HepG2 (cell line): ENCODE data around the gene SNX30. TPM values are rescaled to one million over a fixed set of nuclear protein-coding genes. Genes with fewer than 3 reads are reported as not detected.
A peak's percentile ranks its signal among the peaks of the same experiment; 100 is the strongest.

ENCODE experiments used
- ARID4A ChIP-seq: sonication (generic); formaldehyde crosslinking; IDR thresholded peaks from 2 replicates; pipeline ENCODE4 v1.5.0; 2020; ENCODE audit warnings: mild to moderate bottlenecking, missing genetic modification reagents, borderline replicate concordance
- FOXK1 ChIP-seq: sonication (generic); formaldehyde crosslinking; IDR thresholded peaks from 2 replicates; pipeline ENCODE4 v1.4.0; 2020; ENCODE audit warnings: low read depth, missing genetic modification reagents, borderline replicate concordance
- FUBP1 ChIP-seq: sonication (generic); formaldehyde crosslinking; IDR thresholded peaks from 2 replicates; pipeline ENCODE4 v1.5.1; 2020; ENCODE audit warnings: missing genetic modification reagents, mild to moderate bottlenecking, borderline replicate concordance
- HIC2 ChIP-seq: sonication (generic); formaldehyde crosslinking; IDR thresholded peaks from 2 replicates; pipeline ENCODE4 v1.9.0; 2022; ENCODE audit warnings: low read depth, missing genetic modification reagents
- MEIS1 ChIP-seq: sonication (generic); formaldehyde crosslinking; IDR thresholded peaks from 2 replicates; pipeline ENCODE4 v1.9.0; 2021; ENCODE audit warnings: mild to moderate bottlenecking, missing genetic modification reagents, moderate library complexity, borderline replicate concordance
- NCOR1 ChIP-seq: fragments of 200-600 bp; sonication (generic); IDR thresholded peaks from 2 replicates; pipeline ENCODE4 v1.7.0; 2017; ENCODE audit warnings: antibody characterized with exemption, low read length, borderline replicate concordance
- RNF219 ChIP-seq: sonication (generic); formaldehyde crosslinking; IDR thresholded peaks from 2 replicates; pipeline ENCODE4 v1.5.0; 2020; ENCODE audit warnings: mild to moderate bottlenecking, missing genetic modification reagents
- SAP130 ChIP-seq: IDR thresholded peaks from 2 replicates; pipeline ENCODE4 v1.6.1; 2016; ENCODE audit warnings: low read depth
- SOX5 ChIP-seq: IDR thresholded peaks from 2 replicates; pipeline ENCODE4 v1.6.1; 2016; ENCODE audit warnings: borderline replicate concordance
- TEF ChIP-seq: sonication (generic); formaldehyde crosslinking; IDR thresholded peaks from 2 replicates; pipeline ENCODE4 v1.5.0; 2020; ENCODE audit warnings: missing genetic modification reagents
- TFAP4 ChIP-seq: sonication (generic); IDR thresholded peaks from 2 replicates; pipeline ENCODE4 v1.6.1; 2016; ENCODE audit warnings: low read depth, borderline replicate concordance
- TMF1 ChIP-seq: sonication (generic); formaldehyde crosslinking; IDR thresholded peaks from 2 replicates; pipeline ENCODE4 v1.8.1; 2022; ENCODE audit warnings: low read depth, missing genetic modification reagents
- ZFP82 ChIP-seq: sonication (generic); formaldehyde crosslinking; IDR thresholded peaks from 2 replicates; pipeline ENCODE4 v1.5.1; 2020; ENCODE audit warnings: mild to moderate bottlenecking, missing genetic modification reagents, borderline replicate concordance
- ZMYM3 ChIP-seq: sonication (generic); formaldehyde crosslinking; IDR thresholded peaks from 2 replicates; pipeline ENCODE4 v1.5.1; 2020; ENCODE audit warnings: mild to moderate bottlenecking, missing genetic modification reagents
- ZNF138 ChIP-seq: sonication (generic); formaldehyde crosslinking; IDR thresholded peaks from 2 replicates; pipeline ENCODE4 v1.5.0; 2020; ENCODE audit warnings: mild to moderate bottlenecking, low read depth, missing genetic modification reagents
- ZNF430 ChIP-seq: sonication (generic); formaldehyde crosslinking; IDR thresholded peaks from 2 replicates; pipeline ENCODE4 v1.9.0; 2021; ENCODE audit warnings: mild to moderate bottlenecking, missing genetic modification reagents
- ZNF580 ChIP-seq: IDR thresholded peaks from 2 replicates; pipeline ENCODE4 v1.6.1; 2016; ENCODE audit warnings: low read depth, borderline replicate concordance
- ZNF841 ChIP-seq: sonication (generic); formaldehyde crosslinking; IDR thresholded peaks from 2 replicates; pipeline ENCODE4 v1.8.1; 2023; ENCODE audit warnings: missing genetic modification reagents, borderline replicate concordance
- polyA plus RNA-seq, 8 experiments: library from polyadenylated mRNA; depleted of rRNA in 3 of 8; stranded (reverse) in 7 of 8; unstranded in 1 of 8; fragments of >200 nt; fragmentation: Illumina TruSeq in 4 of 8; extraction: Trizol in 4 of 8; gene quantifications; 2 replicates each; pipeline versions ENCODE4 v1.2.1 to v1.2.3, GENCODE V29; 2011 to 2016; ENCODE audit warnings: low read depth in 4 of 8, missing spikeins in 1 of 8, mixed read lengths in 1 of 8; ENCODE audit not compliant: insufficient read depth in 1 of 8
- total RNA-seq, 5 experiments: library from RNA; depleted of rRNA; stranded (reverse); fragments of >200 nt; fragmentation: Illumina TruSeq; extraction: Trizol; gene quantifications; 2 replicates each; pipeline ENCODE4 v1.2.3, GENCODE V29; 2016; ENCODE audit warnings: low read depth in 1 of 5

Gene SNX30
- total and polyA plus RNA-seq, 2 of the 13 experiments (the other 11 are each of a cell fraction or from before 2014, with no cell fraction given): 4.4 to 12.4 TPM

GRCh38 chr9:112764837-112765236, 14.3 kb downstream of the SNX30 start (continued):
- TF ChIP-seq ARID4A (peak; percentile 72; the same call in 1 of the 2 replicates), ZNF138 (CRISPR knock-in tag) (no peak), TEF (CRISPR knock-in tag) (no peak), TMF1 (CRISPR knock-in tag) (no peak), FOXK1 (no peak), ZNF430 (no peak), HIC2 (CRISPR knock-in tag) (no peak), ZFP82 (CRISPR knock-in tag) (no peak), SOX5 (peak; percentile 15; the same call in 1 of the 2 replicates), FUBP1 (CRISPR knock-in tag) (no peak), ZMYM3 (CRISPR knock-in tag) (no peak), TFAP4 (peak; percentile 89), MEIS1 (CRISPR knock-in tag) (no peak), ZNF580 (CRISPR knock-in tag) (no peak), RNF219 (CRISPR knock-in tag) (no peak), SAP130 (CRISPR knock-in tag) (peak; percentile 83), NCOR1 (no peak), ZNF841 (CRISPR knock-in tag) (no peak)
